Measurements from ENCODE around the gene RASL11A.

- TF ChIP-seq, protein P1, sequence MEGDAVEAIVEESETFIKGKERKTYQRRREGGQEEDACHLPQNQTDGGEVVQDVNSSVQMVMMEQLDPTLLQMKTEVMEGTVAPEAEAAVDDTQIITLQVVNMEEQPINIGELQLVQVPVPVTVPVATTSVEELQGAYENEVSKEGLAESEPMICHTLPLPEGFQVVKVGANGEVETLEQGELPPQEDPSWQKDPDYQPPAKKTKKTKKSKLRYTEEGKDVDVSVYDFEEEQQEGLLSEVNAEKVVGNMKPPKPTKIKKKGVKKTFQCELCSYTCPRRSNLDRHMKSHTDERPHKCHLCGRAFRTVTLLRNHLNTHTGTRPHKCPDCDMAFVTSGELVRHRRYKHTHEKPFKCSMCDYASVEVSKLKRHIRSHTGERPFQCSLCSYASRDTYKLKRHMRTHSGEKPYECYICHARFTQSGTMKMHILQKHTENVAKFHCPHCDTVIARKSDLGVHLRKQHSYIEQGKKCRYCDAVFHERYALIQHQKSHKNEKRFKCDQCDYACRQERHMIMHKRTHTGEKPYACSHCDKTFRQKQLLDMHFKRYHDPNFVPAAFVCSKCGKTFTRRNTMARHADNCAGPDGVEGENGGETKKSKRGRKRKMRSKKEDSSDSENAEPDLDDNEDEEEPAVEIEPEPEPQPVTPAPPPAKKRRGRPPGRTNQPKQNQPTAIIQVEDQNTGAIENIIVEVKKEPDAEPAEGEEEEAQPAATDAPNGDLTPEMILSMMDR (conservative IDR thresholded peaks at IDR 0.05; ENCODE audit: low read depth, low read length) = no peak
- TF ChIP-seq EZH2 (IDR thresholded peaks at IDR 0.05; ENCODE audit: low read length, unreplicated experiment) (no peak), EZH2phosphoT487 (IDR thresholded peaks at IDR 0.05; ENCODE audit: borderline replicate concordance, low read length) (no peak)
These were observed 28.2 kb downstream of the RASL11A start for GRCh38 chr13:27298849-27299248.
